ENCODE data around the gene TSN.

The TSN gene

DNA sequence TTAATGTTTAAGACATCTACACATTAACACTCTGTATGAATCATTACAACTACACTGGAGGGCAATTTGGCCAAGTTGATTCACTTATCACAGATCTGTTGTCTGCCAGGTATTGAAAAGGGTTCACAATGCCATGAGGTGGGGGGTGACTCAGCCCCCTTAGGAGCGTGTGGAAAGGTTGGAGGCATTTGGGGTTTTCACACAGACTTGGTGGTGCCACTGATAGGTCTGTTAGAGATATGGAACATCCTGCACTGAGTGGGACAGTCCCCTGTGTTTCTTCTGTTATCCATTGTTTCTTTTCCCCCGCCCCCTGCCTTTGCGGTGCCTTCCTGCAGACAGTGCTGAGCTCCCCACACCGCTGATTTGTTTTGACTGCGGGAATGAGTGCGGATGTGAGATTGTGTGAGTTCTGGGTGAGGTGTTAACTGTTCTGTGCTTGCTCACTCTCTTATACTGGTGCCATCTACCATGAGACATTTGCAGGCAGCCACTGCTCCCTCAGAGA is 9.3 kb upstream of the TSN start:
- no peak for DNase-seq

DNA sequence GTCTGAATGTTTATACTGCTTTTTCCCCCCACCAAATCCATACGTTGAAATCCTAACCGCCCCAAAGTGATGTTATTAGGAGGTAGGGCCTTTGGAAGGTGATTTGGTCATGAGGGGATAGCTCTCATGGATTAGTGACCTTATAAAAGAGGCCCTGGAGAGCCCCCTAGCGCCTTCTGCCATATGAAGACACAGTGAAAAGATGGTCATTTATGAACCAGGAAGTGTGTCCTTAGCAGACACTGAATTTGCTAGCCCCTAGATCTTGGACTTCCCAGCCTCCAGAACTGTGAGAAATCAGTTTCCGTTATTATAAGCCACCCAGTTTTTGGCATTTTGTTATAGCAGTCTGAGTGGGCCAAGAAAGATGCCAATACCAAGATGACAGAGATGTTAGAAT is 7.2 kb upstream of the TSN start:
- peak; percentile 38 for DNase-seq

DNA sequence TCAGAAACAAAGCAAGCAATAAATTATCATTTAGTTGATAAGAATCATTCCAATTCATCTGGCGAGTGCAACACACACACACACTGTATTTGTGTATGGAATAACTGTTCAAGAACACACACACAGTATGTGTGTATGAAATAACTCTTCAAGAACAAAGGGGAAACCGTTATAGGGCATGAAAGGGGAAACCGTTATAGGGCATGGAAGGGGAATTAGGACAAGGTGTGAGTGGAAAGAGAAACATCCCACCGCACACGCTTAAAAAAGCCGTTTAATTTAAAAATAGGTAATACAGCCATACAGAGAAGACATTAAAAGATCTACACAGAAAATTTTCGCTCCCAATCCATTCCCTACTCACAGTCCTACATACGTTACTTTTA is 607 bp upstream of the TSN start:
- no peak for DNase-seq

DNA sequence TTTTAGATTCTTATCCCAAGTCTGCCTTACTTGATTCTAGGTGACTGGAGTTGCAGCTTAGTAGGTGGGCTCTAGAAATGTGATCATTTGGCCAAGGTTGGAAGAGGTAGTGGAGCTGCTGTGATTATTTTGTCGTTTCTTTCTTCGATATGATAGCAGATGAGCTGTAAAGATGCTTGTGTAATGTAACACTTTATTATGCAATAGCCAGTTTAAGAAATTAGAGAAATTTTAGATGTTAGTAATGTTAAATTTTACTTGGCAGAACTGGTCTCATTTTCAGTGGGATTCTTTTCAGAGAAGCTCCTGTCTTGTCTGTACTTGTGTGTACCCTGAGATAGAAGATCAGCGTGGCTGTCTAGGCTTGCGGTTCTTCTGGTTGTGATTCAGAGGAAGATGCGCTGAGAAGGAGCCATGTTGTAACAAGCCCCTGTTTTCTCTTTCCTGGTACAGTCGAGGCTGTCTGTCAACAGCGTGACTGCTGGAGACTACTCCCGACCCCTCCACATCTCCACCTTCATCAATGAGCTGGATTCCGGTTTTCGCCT is 9.3 kb downstream of the TSN start:
- no peak for DNase-seq

DNA sequence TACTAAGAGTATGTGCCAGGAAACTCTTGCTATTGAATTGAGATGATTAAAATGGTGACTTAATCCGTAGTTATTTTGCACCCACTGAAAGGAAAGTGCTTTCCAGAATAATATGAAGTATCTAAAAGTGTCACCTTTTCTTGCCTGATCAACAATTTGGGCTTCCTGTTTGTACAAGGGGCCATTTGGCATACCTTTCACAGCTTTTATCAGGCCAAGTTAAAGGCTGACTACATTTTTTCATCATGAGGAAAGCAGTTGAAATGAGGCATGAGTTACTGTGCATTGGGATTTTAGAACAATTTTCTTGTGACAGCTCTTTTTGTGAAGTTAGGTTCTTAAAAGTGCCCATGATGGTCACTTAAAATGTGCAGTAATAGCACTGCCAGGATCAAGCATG is 11.2 kb downstream of the TSN start:
- DNase-seq = no peak

DNA sequence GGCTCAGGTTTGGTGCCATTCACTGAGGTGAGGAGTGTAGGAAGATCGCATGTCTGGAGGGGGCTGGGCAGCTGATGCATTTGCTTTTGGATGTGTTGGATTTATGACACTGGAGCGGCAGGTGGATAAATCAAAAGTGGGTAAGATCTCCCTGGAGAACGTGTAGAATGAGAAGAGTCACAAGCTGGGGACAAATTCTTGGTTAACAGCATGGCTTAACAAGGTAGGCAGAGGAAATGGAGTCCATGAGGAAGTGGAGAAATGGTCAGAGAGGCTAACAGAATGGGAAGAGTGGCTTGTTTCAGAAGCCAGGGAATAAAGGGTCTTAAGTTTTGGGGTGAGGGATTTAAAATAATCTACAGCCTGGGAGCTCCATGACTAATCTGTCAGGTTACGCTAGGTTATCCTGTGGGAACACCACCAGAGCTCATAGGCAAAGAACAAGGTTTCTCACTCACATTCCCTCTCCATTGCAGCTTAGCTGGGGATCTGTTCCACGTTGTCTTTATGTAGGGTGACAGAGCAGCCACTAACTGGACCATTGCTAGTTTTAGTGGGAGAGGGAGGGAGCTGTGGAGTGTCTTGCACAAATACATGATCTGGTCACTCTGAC is 12.8 kb downstream of the TSN start:
- no peak for DNase-seq

DNA sequence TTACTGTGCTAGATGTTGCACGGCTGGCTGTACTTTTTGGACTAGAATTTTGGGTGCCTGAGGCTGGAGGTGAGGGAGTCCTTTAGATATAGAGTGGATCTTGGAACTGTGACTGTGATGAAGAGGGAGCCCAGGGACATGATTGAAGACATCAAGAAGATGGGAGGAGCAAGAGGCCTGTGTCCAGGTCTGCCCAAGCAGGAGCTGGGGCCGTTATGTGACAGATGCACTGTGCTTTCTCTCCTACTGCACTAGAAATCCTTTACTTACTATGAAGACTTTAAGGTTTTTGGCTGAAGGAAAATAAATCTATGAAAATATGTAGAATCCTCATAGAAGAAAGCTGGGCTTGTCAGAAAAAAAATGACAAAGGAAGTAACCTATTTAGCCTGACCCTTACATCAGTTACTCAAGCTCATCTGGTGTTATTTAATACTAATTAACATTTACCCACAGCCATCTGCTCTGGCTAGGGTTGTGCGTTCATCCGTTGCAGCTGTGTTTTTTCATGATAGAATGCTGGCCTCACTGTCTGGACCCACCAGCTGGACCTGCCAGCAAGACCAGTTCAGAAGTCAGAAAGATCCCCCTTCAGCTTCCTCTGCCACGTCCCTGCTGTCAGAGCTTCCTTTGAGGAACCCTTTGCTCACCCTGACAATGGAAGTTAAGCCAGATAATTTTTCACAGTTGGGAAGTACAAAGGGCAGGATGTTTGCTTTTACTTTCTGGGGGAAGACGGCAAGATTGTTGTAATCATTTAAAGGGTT is 16.7 kb downstream of the TSN start:
- peak; percentile 65 for DNase-seq

DNA sequence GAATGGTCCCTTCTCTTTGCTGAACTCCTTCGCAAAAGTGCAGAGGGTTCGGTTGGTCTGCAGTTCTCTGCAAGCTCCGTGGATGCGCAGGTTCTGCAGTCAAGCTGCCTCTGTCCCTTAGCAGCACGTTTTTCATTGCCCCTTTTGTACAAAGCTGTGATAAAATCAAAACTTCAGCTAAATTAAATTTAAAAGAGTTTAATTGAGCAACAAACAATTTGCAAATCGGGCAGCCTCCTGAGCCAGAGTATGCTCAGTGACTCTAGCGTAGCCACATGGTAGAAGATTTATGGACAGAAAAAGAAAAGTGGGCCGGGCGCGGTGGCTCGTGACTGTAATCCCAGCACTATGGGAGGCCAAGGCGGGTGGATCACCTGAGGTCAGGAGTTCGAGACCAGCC is 18.8 kb downstream of the TSN start:
- no peak for DNase-seq

DNA sequence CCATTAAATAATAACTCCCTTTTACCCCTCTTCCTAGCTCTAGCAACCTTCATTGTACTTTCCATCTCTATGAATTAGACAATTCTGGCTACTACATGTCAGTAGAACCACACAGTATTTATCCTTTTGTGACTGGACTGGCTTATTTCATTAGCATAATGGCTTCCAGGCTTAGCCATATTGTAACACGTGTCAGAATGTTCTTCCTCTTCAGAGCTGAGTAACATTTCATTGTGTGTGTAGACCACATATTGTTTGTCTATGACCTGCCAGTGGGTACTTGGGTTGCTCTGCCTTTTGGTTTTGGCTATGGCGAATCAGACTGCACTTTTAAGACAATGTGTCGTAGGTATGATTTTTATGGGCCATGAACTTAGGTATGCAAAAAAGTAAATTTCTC is 20.9 kb downstream of the TSN start:
- no peak for DNase-seq

DNA sequence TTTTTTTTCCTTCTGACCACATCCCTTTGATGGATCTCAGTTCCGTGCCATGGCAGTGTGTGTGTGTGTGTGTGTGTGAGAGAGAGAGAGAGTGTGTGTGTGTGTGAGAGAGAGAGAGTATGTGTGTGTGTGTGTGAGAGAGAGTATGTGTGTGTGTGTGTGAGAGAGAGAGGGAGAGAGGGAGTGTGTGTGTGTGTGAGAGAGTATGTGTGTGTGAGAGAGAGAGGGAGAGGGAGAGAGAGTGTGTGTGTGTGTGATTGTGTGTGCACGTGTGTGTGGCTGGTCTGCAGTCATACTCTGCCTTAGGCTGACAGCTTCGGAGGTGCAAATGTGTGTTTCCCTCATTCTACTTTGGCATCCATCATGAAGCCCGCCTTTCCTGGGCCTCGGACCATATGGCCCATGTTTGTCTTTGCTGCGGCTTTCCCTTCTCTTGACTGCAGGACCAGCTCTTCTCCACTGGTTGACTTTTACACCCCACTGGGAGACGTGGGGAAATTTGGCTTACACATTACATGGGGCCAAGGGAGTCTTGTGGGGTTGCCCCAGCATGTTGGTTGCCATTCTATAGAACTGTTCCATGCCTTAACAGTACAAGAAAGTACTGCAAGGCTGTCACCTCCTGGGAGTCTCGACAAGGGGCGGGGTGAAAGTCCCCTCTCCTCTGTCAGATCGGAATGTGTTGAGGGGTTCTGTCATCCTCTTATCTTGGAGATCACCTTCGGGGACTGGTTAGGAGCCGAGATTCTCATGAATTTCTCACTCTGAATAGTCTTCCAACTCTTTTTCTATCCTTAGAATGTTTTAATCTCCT is 21.6 kb downstream of the TSN start:
- no peak for DNase-seq

DNA sequence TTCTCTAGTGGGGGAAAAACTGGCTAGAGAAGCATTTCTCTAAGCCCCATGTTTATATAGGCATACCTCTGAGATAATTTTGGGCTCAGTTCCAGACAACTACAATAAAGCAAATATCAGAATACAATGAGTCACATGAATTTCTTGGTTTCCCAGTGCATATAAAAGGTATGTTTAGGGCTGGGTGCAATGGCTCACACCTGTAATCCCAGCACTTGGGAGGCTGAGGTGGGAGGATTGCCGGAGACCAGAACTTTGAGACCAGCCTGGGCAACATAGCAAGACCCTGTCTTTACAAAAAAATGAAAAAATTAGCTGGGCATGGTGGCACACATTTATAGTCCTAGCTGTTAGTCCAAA is 22.2 kb downstream of the TSN start:
- peak; percentile 11 for DNase-seq

DNA sequence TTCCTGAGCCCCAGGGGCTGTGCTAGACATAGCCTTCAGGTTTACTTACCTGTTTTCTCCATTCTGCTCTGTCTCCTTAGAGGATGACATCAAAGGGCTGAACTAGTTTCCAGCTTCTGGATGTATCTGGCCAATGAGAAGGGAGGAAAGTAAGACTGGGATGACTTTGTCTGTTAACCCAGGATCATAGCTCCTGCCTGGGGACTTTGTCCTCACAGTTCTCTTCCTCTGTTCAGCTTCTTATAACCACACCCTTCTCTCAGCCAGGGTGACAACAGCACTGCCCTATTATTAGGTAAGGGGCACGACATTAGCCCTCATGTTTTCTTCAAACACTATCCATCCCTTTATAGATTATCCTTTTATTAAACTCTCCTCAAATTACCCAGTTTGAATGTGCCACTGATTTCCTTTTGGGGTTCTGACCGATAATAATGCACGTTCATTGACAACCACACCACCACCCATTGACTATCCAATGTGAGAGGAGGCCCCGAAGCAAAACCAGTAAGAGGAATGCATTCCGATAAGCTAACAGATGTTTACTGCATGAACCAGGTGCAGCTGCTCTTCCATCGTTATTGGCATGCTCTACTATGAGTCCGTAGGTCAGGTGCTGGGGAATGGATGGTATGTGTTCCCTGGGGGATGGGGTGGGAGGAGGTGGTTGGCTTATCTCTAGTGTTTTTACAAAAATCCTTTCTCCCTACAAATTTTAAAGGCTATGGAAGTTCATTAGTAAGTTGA is 23.5 kb downstream of the TSN start:
- DNase-seq = no peak

DNA sequence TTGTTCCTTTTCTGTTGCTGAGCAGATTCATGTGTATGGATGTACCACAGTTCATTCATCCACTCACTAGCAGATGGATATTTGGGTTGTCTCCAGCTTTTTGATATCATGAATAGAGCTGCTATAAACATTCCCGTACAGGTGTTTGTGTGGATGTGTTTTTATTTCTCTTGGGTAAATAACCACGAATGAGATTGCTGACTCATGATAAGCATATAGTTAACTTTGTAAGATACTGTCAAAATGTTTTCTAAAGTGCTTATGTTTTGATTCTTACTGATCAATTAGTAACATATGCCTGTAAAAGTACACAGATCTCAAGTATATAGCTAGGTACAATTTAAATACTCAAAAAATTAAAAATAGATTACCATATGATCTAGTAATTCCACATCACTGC is 27.7 kb downstream of the TSN start:
- no peak for DNase-seq

DNA sequence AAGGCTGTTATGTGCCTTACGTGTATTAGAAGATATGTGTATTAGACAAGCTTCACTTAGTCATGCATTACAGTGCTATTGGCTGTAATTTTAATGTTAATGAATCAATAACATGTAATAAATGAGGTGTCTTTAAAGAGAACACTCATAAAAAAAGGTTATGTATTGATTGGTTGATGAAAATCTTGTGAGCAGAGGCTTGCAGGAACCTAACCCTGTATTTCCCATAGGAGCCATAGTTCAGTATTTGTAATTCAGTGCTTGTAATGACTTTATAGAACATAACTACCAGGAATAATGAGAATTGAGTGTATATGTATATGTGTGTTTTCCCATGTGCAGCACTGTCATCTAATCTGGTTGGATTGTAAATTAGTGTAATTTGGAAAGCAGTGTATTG is 33.2 kb downstream of the TSN start:
- DNase-seq = no peak

DNA sequence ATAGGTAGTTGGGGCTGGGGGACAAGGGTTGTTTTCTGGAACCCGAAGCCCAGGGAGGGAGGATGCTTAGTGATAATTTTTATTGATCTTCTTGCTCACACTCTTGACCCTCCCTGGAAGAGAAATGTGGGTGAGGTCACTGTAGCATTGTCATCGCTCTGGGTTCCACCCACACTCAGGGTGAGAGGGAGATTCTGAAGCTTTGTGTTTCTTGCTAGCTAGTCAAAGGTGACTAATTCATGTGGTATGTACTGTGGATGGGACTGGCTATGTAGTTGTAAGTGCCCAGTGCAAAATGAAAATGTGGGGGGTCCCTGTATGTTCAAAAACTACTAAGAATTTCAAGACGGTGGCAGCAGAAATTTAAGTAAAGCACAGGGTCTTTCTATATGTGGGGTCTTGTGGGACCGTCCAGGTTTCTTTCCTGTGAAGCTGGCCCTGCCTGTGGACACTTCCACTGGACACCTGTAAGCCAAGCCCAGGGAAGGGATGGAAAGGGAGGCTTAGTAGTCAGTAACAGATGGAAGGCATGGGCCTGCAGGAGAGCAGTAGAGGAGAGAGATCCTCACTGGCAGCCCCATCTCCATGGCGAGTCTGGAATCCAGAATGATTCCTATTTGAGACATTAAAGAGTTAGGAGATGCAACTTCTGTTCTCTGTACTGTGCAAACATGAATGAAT is 35.0 kb downstream of the TSN start:
- no peak for DNase-seq

DNA sequence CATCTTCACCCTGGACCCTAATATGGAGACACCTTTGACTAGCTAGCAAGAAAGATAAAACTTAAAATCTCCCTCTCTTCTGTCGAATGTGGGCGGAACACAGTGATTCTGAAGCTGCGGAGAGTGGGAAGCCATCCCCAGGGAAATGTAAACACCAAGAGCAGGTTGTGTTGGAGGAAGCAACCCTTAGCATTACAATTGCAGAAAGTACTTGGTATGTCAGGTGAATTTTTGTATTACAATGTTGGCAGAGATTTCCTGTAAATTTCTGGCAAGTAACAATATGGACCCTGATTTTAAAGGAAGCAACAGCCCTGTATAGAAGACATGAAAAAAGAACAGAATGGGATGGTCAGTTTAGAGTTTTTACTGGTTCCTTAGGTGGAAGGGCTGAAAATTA is 35.8 kb downstream of the TSN start:
- DNase-seq = no peak

DNA sequence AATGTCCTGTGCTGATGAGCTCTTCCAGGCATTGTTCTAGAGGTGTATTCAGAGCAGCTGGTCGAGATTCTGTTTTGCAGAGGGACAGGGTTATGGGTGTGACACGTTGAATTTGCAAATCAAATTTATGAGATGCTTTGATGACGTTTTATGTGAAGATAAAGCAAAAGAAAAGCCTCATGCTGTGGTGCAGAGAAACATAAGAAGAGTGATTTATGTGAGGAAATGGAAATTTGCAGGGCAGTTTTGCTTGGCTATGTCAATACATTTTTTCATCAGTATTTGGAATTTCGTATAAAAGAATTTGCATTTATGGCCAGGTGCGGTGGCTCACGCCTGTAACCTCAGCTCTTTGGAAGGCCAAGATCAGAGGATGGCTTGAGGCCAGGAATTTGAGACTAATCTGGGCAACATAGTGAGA is 36.4 kb downstream of the TSN start:
- DNase-seq = peak; percentile 65

DNA sequence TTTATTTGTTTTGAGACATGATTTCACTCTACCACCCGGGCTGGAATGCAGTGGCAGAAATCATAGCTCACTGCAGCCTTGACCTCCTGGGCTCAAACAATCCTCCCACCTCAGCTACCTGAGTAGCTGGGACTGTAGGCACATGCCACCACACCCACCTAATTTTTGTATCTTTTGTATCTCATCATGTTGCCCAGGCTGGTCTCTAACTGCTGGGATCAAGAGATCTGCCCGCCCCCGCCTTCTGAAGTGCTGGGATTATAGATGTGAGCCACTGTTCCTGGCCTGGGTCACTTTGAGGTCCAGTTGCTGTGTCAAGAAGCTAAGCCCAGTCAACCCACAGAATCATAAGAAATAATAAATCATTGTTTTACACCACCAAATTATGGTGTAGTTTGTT is 38.4 kb downstream of the TSN start:
- no peak for DNase-seq

DNA sequence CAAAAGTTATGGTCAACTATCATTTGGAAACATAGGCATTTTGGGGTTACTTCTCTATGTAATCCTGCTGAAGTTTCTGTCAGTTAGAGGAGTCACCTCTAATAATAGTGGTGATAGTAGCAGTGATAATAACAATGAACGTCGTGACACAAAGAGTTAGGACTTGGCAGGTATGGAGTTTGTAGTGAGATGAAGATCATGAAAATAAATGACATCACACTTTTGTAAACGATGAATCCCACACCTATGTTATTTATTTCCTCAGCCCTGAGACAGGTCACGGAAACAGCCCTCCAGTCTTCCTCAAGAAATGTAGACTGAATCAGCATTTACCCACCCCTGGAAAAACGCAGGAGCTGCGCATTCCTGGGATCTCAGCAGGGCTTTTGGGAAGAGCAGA is 38.8 kb downstream of the TSN start:
- no peak for DNase-seq

DNA sequence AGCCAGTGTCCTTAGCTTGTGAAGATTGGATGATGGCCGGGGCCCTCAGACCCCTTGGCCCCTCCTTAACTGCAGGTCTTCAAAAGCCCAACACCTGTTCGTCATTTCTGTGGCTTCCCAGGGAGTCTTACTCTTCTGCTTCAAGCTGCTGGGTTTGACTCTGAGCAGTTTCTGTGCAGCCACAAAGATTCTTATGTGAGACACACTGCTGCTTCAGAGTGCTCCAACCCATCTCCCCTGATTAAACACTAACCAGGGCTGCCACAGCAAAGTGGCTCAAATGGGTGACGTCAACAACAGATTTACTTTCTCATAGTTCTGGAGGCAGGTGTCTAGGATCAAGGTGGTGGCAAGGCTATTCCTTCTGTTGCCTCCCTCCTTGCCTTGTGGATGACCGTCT is 40.8 kb downstream of the TSN start:
- peak; percentile 6 for DNase-seq

DNA sequence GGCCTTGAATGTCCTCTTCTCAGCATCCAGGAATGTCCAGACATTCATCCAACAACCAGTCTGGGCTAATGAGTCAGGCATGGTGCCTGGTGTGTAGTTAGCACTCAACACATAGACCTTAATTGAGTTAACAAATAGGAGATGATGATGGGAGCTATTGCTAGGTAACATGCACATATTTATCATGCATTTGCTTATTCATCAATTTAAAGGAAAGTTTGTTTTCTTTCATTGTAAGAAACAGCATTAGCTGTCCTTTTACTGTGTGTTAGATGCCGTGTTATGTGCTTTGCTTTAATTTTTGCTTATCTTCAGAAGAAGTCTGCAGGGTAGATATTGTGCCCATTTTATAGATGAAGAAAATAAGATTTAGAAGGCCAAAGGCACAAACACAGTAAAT is 43.2 kb downstream of the TSN start:
- no peak for DNase-seq

DNA sequence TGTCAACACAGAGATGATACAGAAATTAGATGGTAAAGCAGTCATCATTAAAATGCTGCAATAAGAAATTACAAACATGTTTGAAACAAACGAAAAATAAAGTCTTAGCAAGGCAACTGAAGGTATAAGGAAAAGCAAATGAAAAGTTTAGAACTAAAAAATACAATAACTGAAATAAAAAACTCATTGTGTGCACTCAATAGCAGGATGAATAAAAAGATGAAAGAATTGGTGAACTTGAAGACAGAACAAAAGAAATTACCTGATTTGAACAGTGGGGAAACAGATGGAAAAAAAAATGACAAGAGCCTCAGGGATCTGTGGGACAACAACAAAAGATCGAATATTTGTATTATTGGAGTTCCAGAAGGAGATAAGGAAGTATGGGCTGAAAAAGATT is 46.5 kb downstream of the TSN start:
- DNase-seq = no peak
